ENCODE measurements around the gene DFFB.

DNA sequence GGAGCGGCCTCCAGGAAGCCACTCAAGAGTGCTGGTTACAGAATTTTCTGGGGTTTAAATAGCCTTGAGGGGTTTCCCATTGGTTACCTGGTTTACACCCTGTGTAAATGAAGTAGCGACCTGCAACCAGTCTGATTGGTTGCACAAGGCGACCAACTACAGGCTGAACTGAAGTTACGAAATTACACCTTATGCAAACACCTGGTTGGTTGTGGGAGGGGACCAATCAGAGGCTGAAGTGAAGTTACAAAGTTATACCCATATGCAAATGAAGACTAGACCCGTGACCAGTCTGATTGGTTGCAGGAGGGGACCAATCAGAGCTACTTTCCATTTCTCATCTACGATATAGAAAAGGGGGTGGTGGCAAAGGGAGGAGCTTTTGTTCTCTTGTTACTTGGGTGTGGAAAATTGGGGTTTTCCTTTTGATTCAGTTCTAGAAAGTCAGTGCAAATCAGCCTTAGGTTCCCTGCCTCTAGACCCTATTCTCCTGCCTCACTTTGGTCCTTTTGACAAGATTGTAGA lies 65.0 kb downstream of the DFFB start:
- TF ChIP-seq, protein P1, sequence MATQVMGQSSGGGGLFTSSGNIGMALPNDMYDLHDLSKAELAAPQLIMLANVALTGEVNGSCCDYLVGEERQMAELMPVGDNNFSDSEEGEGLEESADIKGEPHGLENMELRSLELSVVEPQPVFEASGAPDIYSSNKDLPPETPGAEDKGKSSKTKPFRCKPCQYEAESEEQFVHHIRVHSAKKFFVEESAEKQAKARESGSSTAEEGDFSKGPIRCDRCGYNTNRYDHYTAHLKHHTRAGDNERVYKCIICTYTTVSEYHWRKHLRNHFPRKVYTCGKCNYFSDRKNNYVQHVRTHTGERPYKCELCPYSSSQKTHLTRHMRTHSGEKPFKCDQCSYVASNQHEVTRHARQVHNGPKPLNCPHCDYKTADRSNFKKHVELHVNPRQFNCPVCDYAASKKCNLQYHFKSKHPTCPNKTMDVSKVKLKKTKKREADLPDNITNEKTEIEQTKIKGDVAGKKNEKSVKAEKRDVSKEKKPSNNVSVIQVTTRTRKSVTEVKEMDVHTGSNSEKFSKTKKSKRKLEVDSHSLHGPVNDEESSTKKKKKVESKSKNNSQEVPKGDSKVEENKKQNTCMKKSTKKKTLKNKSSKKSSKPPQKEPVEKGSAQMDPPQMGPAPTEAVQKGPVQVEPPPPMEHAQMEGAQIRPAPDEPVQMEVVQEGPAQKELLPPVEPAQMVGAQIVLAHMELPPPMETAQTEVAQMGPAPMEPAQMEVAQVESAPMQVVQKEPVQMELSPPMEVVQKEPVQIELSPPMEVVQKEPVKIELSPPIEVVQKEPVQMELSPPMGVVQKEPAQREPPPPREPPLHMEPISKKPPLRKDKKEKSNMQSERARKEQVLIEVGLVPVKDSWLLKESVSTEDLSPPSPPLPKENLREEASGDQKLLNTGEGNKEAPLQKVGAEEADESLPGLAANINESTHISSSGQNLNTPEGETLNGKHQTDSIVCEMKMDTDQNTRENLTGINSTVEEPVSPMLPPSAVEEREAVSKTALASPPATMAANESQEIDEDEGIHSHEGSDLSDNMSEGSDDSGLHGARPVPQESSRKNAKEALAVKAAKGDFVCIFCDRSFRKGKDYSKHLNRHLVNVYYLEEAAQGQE (IDR thresholded peaks at IDR 0.05; ENCODE audit: borderline replicate concordance), result no peak
- TF ChIP-seq, protein P2, sequence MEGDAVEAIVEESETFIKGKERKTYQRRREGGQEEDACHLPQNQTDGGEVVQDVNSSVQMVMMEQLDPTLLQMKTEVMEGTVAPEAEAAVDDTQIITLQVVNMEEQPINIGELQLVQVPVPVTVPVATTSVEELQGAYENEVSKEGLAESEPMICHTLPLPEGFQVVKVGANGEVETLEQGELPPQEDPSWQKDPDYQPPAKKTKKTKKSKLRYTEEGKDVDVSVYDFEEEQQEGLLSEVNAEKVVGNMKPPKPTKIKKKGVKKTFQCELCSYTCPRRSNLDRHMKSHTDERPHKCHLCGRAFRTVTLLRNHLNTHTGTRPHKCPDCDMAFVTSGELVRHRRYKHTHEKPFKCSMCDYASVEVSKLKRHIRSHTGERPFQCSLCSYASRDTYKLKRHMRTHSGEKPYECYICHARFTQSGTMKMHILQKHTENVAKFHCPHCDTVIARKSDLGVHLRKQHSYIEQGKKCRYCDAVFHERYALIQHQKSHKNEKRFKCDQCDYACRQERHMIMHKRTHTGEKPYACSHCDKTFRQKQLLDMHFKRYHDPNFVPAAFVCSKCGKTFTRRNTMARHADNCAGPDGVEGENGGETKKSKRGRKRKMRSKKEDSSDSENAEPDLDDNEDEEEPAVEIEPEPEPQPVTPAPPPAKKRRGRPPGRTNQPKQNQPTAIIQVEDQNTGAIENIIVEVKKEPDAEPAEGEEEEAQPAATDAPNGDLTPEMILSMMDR (IDR thresholded peaks at IDR 0.05; ENCODE audit: poor library complexity, severe bottlenecking), result no peak

All from neural cell (in vitro differentiated cells).